CD14-positive monocyte (primary cell): ENCODE results near the gene PMM1. TPM values are rescaled to one million over a fixed set of nuclear protein-coding genes. Genes with fewer than 3 reads are reported as not detected.
A peak's percentile ranks its signal among the peaks of the same experiment; 100 is the strongest.

Experiments
- DNase-seq, 3 donors: peaks; one replicate each; pipeline ENCODE4 v3.0.0-alpha.2; 2011 to 2022
- H2AFZ ChIP-seq: 2 replicates; pipeline ENCODE4 v1.6.0; 2012; ENCODE audit warnings: mild to moderate bottlenecking, low read depth, low read length, inconsistent platforms; ENCODE audit not compliant: insufficient read depth, poor library complexity, severe bottlenecking
- H3K27ac ChIP-seq, 2 donors: 1 replicate in 1 of 2; 2 replicates in 1 of 2; pipeline ENCODE4 v1.5.1; 2012 to 2013; ENCODE audit warnings: low read length in 2 of 2, control low read depth in 1 of 2, inconsistent platforms in 1 of 2, low read depth in 1 of 2, mild to moderate bottlenecking in 1 of 2
- H3K27me3 ChIP-seq, 2 donors: one replicate each; pipeline versions ENCODE4 v1.6.0 to v1.6.1; 2011 to 2013; ENCODE audit warnings: low read length in 2 of 2; ENCODE audit not compliant: control insufficient read depth in 2 of 2, insufficient read depth in 2 of 2
- H3K36me3 ChIP-seq, 2 donors: replicated peaks in 1 of 2; 1 replicate in 1 of 2; 2 replicates in 1 of 2; pipeline versions ENCODE4 v1.5.1 to v1.6.1; 2012 to 2013; ENCODE audit warnings: low read length in 2 of 2, control low read depth in 1 of 2, inconsistent platforms in 1 of 2, mild to moderate bottlenecking in 1 of 2; ENCODE audit not compliant: insufficient read depth in 2 of 2, control insufficient read depth in 1 of 2
- H3K4me1 ChIP-seq, 2 donors: 1 replicate in 1 of 2; 2 replicates in 1 of 2; pipeline versions ENCODE4 v1.5.1 to v1.6.1; 2012 to 2013; ENCODE audit warnings: low read length in 2 of 2, control low read depth in 1 of 2, inconsistent platforms in 1 of 2, mild to moderate bottlenecking in 1 of 2, moderate library complexity in 1 of 2; ENCODE audit not compliant: insufficient read depth in 2 of 2, control insufficient read depth in 1 of 2
- H3K4me2 ChIP-seq: replicated peaks from 2 replicates; pipeline ENCODE3; 2012; ENCODE audit warnings: low read length, moderate library complexity, mild to moderate bottlenecking; ENCODE audit not compliant: poor library complexity, severe bottlenecking; ENCODE audit errors: extremely low read depth
- H3K4me3 ChIP-seq, 3 experiments: fragments of 200-600 bp in 1 of 3; sonication (generic) in 1 of 3; replicated peaks in 1 of 3; 1 replicate in 2 of 3; 2 replicates in 1 of 3; pipeline ENCODE4 v1.5.1; 2011 to 2013; ENCODE audit warnings: low read length in 3 of 3, mild to moderate bottlenecking in 3 of 3, control low read depth in 2 of 3, low read depth in 2 of 3, inconsistent platforms in 1 of 3, moderate library complexity in 1 of 3
- H3K79me2 ChIP-seq: 2 replicates; pipeline ENCODE4 v1.6.0; 2012; ENCODE audit warnings: mild to moderate bottlenecking, control low read depth, inconsistent platforms, low read length, moderate library complexity; ENCODE audit not compliant: insufficient read depth
- H3K9ac ChIP-seq: 2 replicates; pipeline ENCODE4 v1.6.0; 2017; ENCODE audit warnings: low read length, mild to moderate bottlenecking; ENCODE audit not compliant: insufficient read depth, poor library complexity, severe bottlenecking
- H3K9me3 ChIP-seq, 2 donors: replicated peaks in 1 of 2; 1 replicate in 1 of 2; 2 replicates in 1 of 2; pipeline versions ENCODE4 v1.5.1 to v1.6.1; 2012 to 2013; ENCODE audit warnings: low read length in 2 of 2, control low read depth in 1 of 2; ENCODE audit not compliant: control insufficient read depth in 1 of 2, insufficient read depth in 1 of 2
- H4K20me1 ChIP-seq: 2 replicates; pipeline ENCODE4 v1.6.0; 2012; ENCODE audit warnings: mild to moderate bottlenecking, low read length, control low read depth, moderate library complexity; ENCODE audit not compliant: insufficient read depth
- H3K27ac Mint-ChIP-seq, 7 donors: one replicate each; pipeline ENCODE4 v1.8.0; 2020; ENCODE audit warnings: mild to moderate bottlenecking in 7 of 7, mixed read lengths in 7 of 7, moderate library complexity in 6 of 7, inconsistent platforms in 2 of 7
- H3K27me3 Mint-ChIP-seq, 3 donors: one replicate each; pipeline ENCODE4 v1.8.0; 2021 to 2022; ENCODE audit warnings: low read depth in 3 of 3, mild to moderate bottlenecking in 3 of 3, mixed read lengths in 3 of 3, moderate library complexity in 3 of 3, inconsistent platforms in 1 of 3
- H3K36me3 Mint-ChIP-seq, 2 donors: one replicate each; pipeline ENCODE4 v1.8.0; 2020; ENCODE audit warnings: mixed read lengths in 2 of 2, inconsistent platforms in 1 of 2, mild to moderate bottlenecking in 1 of 2
- H3K4me1 Mint-ChIP-seq: one replicate; pipeline ENCODE4 v1.8.0; 2020; ENCODE audit warnings: mild to moderate bottlenecking, mixed read lengths
- H3K4me3 Mint-ChIP-seq, 2 donors: one replicate each; pipeline ENCODE4 v1.8.0; 2020; ENCODE audit warnings: mild to moderate bottlenecking in 2 of 2, mixed read lengths in 2 of 2, moderate library complexity in 1 of 2
- H3K9me3 Mint-ChIP-seq, 7 donors: one replicate each; pipeline ENCODE4 v1.8.0; 2020 to 2022; ENCODE audit warnings: mixed read lengths in 7 of 7, mild to moderate bottlenecking in 6 of 7, moderate library complexity in 6 of 7, inconsistent platforms in 2 of 7
- WGBS: methylation state at CpG from one replicate; pipeline ENCODE4 v1.1.5; 2013; ENCODE audit warnings: missing lambda C conversion rate; ENCODE audit not compliant: insufficient coverage; 5-methylcytosine and 5-hydroxymethylcytosine counted together
- intact Hi-C, 2 donors: fragments of 100-400 bp; cut with micrococcal nuclease; formaldehyde crosslinking; loops; one replicate each; pipeline versions ENCODE4 v1.15.0 to v1.15.1; 2023
- polyA plus RNA-seq, 3 donors: library from polyadenylated mRNA; depleted of rRNA in 1 of 3; unstranded in 2 of 3; stranded (reverse) in 1 of 3; fragments of 300-500 nt in 2 of 3; fragments of >200 nt in 1 of 3; fragmentation: Illumina TruSeq in 2 of 3; gene quantifications; 1 replicate in 2 of 3; 2 replicates in 1 of 3; pipeline ENCODE4 v1.2.3, GENCODE V29; 2012 to 2021
- TF ChIP-seq, protein P1 (sequence below): fragments of 200-600 bp; IDR thresholded peaks from one replicate; pipeline ENCODE4 v1.8.0; 2022; ENCODE audit warnings: antibody characterized with exemption, mild to moderate bottlenecking

Gene PMM1
- polyA plus RNA-seq, 3 donors, result 15.6 to 32.4 (median 23.5) TPM

GRCh38 chr22:41534219-41534618 is 55.4 kb downstream of the PMM1 start:
- Histone ChIP-seq H2AFZ (no peak overlapping the region), H3K36me3 (peaks cover 36 to 58% of the 10 kb centered on the region in 2 donors), H3K4me2 (no peak overlapping the region), H3K9me3 (no peaks in the 10 kb centered on the region), H3K4me3 (no peak overlapping the region), H3K27ac (no peak overlapping the region), H4K20me1 (peaks cover 32% of the 10 kb centered on the region), H3K79me2 (no peaks in the 10 kb centered on the region), H3K4me1 (no peaks in the 10 kb centered on the region), H3K9ac (no peak overlapping the region), H3K27me3 (no peaks in the 10 kb centered on the region)
- Mint-ChIP-seq H3K4me3 (no peak overlapping the region), H3K9me3 (no peaks in the 10 kb centered on the region), H3K36me3 (peaks cover 34 to 80% of the 10 kb centered on the region in 2 donors), H3K27me3 (no peaks in the 10 kb centered on the region), H3K4me1 (peaks cover 3% of the 10 kb centered on the region), H3K27ac (no peak overlapping the region)
- TF ChIP-seq, protein P1, sequence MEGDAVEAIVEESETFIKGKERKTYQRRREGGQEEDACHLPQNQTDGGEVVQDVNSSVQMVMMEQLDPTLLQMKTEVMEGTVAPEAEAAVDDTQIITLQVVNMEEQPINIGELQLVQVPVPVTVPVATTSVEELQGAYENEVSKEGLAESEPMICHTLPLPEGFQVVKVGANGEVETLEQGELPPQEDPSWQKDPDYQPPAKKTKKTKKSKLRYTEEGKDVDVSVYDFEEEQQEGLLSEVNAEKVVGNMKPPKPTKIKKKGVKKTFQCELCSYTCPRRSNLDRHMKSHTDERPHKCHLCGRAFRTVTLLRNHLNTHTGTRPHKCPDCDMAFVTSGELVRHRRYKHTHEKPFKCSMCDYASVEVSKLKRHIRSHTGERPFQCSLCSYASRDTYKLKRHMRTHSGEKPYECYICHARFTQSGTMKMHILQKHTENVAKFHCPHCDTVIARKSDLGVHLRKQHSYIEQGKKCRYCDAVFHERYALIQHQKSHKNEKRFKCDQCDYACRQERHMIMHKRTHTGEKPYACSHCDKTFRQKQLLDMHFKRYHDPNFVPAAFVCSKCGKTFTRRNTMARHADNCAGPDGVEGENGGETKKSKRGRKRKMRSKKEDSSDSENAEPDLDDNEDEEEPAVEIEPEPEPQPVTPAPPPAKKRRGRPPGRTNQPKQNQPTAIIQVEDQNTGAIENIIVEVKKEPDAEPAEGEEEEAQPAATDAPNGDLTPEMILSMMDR, result no peak
- no peak for DNase-seq
- WGBS, result 97% methylated on average over 3 of the region's 8 CpGs
- intact Hi-C loops, result no loop called here

DNA sequence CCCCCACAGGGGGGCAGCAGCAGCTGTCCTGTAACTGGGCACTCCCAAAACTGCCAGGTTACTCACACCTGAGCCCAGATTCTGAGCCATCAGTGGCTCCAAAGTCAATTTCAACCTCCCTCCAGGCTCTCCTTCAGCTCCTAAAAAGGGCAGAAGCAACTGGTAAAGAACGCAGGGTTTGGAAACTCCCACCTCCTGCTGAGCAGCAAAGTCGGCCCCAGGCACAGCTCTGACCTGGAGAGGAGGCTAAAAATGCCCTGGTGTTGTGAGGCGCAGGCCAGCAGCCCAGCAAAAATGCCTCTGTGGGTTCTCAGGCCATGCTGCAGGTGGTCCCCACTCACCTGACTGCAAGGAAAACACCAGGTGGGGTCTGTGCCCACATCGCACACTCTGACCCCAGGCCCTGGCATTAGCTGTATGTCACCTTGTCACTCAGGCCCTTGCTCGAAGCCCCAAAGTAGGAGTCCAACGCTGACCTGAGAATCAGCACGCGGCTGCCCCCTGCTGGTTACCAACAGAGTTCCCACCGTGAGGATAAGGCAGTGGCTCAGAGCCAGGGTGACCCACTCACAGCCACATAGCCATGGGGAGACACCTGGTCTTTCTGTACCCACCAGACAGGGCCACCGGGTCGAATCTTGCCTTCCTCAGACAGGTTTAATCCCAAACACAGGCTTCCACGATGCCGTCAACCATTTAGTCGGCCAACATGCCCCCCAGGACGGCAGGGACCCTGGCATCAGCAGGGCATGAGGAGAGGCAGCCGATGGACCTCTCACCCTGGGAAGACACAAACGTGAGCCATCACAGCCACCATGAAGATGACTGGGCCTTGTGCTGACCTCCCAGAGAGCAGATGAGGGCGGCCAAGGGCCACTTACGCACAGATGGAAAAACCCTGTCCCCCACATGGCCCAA is 56.5 kb downstream of the PMM1 start:
- no peak overlapping the region for H3K4me3 ChIP-seq
- H3K4me1 Mint-ChIP-seq, result peaks cover 3% of the 10 kb centered on the region
- H3K27ac ChIP-seq, result peak overlapping the region in 1 of 2 donors; percentile 18
- TF ChIP-seq, protein P1, result peak; percentile 87
- H3K36me3 ChIP-seq, result peaks cover 45 to 59% of the 10 kb centered on the region in 2 donors
- peak overlapping the region in 3 of 7 donors; percentile 19 to 58 (median 42) for H3K27ac Mint-ChIP-seq
- H3K9me3 Mint-ChIP-seq, result no peaks in the 10 kb centered on the region
- H3K9ac ChIP-seq, result no peak overlapping the region
- H3K79me2 ChIP-seq, result no peaks in the 10 kb centered on the region
- peaks cover 37% of the 10 kb centered on the region for H4K20me1 ChIP-seq
- peak; percentile 47 to 62 (median 60) for DNase-seq
- no peak overlapping the region for H3K4me2 ChIP-seq
- 70% methylated on average over 15 of the region's 19 CpGs for WGBS
- H2AFZ ChIP-seq, result no peak overlapping the region
- H3K9me3 ChIP-seq, result no peaks in the 10 kb centered on the region
- H3K36me3 Mint-ChIP-seq, result peaks cover 40 to 80% of the 10 kb centered on the region in 2 donors
- H3K27me3 ChIP-seq, result no peaks in the 10 kb centered on the region
- H3K4me3 Mint-ChIP-seq, result no peak overlapping the region
- H3K4me1 ChIP-seq, result no peaks in the 10 kb centered on the region
- H3K27me3 Mint-ChIP-seq, result peaks cover 0 to 4% (median 0%) of the 10 kb centered on the region in 3 donors
- intact Hi-C loops, result no loop called here
